HG02759 (cell line): Measurements from ENCODE around the gene PIGM.
"Not testable (repeated sequence)": the region's sequence is repeated elsewhere in the genome, so short reads cannot be mapped to it uniquely, and the experiment has no call there.

Experiments
- ATAC-seq: cut with Tn5 transposase; IDR thresholded peaks from one replicate; pipeline ENCODE4 v1.9.1; 2021; ENCODE audit warnings: mild to moderate bottlenecking, moderate library complexity; ENCODE audit not compliant: unreplicated experiment

Gene PIGM

GRCh38 chr1:160061369-160062229 lies 29.8 kb upstream of the PIGM start:
- no peak for ATAC-seq

- no peak for ATAC-seq
Observed at GRCh38 chr1:160058087-160058486, 26.3 kb upstream of the PIGM start.

- no peak for ATAC-seq
Observed at GRCh38 chr1:160056648-160057169, 24.9 kb upstream of the PIGM start.

- ATAC-seq: no peak
Observed at GRCh38 chr1:160053548-160054365, 22.0 kb upstream of the PIGM start.

GRCh38 chr1:160052936-160053335 lies 21.1 kb upstream of the PIGM start:
- ATAC-seq: no peak

GRCh38 chr1:160050619-160051018 lies 18.8 kb upstream of the PIGM start:
- no peak for ATAC-seq

- ATAC-seq: not testable (repeated sequence)
Observed at GRCh38 chr1:160050182-160050581, 18.4 kb upstream of the PIGM start.

- no peak for ATAC-seq
Observed at GRCh38 chr1:160049101-160049500, 17.3 kb upstream of the PIGM start.

GRCh38 chr1:160048335-160048734 lies 16.5 kb upstream of the PIGM start:
- ATAC-seq: no peak

- ATAC-seq: peak; percentile 29
Observed at GRCh38 chr1:160047111-160047991, 15.6 kb upstream of the PIGM start.

GRCh38 chr1:160046494-160047110 lies 14.8 kb upstream of the PIGM start:
- ATAC-seq: peak; percentile 85

GRCh38 chr1:160045653-160046052 lies 13.9 kb upstream of the PIGM start:
- ATAC-seq: no peak

GRCh38 chr1:160043543-160043942 lies 11.8 kb upstream of the PIGM start:
- no peak for ATAC-seq

- ATAC-seq: no peak
Observed at GRCh38 chr1:160040476-160040875, 8.7 kb upstream of the PIGM start.

GRCh38 chr1:160032165-160032820 lies 503 bp upstream of the PIGM start:
- no peak for ATAC-seq

- ATAC-seq: peak; percentile 24
Observed at GRCh38 chr1:160030657-160031364, 979 bp downstream of the PIGM start.

GRCh38 chr1:160028426-160028825 lies 3.4 kb downstream of the PIGM start:
- no peak for ATAC-seq

- ATAC-seq: no peak
Observed at GRCh38 chr1:160025314-160025713, 6.5 kb downstream of the PIGM start.
